Activated CD8-positive, alpha-beta memory T cell treated with anti-CD3 and anti-CD28 coated beads, Interleukin-2, amount 50 U/mL, for 48 hours (primary cell): ENCODE results near the gene KRTAP10-1.

ENCODE experiments used
- DNase-seq: peaks from one replicate; pipeline ENCODE4 v3.0.0-alpha.2; 2020

The KRTAP10-1 gene

GRCh38 chr21:44527156-44527982, 12.6 kb downstream of the KRTAP10-1 start:
- no peak for DNase-seq

DNA sequence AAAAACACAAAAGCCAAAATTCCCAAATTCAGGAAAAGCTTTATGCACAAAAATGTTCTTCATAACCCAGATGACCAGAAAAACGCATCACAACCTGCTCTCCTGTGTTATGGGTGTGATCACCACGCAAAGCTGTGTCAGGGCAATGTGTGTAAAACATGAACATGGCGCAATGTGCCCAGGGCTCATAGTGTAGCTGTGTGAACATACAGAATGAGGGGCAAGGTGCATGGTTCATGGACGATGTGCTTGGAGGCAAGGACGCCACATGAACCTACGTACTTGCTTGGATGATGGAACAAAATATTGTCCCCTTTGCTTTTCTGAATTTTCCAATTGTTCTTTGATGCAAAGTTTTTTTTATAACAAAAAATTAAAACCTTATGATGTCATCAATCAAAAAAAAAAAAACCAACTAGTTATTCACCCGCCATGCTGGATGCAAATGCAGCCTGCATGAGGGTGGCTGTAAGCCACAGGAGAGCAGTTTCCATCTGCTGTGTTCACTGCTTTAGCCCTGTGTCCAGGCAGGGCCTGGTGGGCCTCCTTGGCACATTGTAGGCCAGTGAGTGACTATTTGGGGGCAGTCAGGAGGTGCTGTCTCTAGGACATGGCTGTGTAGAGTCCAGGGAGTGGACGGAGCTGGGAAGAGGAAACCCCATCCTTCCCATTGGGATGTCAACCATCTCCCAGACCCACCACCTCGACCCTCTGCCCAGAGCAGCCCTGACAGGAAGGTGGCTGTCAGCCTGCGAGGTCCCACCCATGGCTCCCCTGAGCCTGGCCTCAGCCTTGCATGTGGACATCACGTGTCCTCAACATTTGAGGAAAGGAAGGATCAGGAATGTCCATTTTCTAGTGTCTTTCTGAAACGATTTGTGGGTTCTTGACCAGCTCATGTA, 13.6 kb downstream of the KRTAP10-1 start:
- no peak for DNase-seq

DNA sequence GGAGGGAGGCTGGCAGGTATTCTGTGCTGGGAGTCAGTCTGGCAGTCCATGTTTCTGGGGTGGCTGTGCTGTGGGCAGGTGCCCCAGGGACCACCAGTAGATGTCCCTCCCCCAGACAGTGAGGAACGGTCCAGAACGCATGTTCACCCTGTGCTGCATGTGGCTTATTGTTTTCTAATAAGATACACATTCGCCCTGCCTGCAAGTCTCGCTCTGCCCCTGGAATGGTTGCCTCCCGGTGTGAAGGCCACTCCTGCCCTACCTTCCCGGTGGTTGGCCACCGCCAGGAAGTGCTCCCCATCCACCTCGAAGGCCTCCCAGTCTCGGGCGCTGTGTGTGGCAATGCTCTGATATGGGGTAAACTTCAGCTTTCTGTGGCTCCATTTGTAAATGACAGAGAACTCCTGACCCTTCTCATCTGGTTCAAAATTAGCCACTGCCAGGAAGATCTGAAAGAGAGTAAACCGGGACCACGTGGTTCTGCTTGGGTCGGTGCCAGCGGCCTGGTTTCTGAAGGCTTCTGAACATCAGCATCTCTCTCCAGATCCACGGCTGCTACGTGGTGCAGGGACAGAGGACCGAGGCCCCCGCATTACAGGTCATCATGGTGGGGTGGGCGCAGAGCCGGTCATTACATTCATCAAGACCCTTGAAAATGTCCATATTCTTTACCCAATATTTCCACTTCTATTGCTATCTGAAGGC, 14.5 kb downstream of the KRTAP10-1 start:
- DNase-seq: no peak

DNA sequence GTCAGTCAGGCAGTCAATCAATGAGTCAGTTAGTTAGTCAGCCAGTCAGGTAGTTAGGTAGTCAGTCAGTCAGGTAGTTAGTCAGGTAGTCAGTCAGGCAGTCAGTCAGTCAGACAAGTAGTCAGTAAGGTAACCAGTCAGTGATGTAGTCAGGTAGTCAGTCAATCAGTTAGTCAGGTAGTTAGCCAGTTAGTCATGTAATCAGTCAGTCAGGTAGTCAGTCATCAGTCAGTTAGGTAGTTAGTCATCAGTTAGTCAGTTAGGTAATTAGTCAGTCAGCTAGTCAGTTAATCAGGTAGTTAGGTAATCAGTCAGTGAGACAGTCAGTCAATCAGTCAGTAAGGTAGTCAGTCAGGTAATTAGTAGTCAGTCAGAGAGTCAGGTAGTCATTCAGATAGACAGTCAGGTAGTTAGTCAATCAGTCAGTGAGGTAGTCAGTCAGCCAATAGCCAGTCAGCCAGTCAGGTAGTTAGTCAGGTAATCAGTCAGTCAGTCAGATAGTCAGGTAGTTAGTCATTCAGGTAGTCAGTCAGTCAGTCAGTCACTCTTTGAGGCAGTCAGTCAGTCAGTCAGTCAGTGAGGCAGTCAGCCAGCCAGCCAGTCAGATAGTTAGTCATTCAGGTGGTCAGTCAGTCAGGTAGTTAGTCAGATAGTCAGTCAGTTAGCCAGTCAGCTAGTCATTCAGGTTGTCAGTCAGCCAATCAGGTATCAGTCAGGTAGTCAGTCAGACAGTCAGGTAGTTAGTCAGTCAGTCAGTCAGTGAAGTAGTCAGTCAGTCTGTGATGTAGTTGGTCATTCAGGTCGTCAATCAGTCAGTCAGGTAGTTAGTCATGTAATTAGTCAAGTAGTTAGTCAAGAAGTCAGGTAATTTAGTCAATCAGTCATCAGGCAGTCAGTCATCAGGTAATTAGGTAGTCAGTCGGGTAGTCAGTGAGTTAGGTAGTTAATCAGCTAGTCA, 15.3 kb downstream of the KRTAP10-1 start:
- DNase-seq: no peak

DNA sequence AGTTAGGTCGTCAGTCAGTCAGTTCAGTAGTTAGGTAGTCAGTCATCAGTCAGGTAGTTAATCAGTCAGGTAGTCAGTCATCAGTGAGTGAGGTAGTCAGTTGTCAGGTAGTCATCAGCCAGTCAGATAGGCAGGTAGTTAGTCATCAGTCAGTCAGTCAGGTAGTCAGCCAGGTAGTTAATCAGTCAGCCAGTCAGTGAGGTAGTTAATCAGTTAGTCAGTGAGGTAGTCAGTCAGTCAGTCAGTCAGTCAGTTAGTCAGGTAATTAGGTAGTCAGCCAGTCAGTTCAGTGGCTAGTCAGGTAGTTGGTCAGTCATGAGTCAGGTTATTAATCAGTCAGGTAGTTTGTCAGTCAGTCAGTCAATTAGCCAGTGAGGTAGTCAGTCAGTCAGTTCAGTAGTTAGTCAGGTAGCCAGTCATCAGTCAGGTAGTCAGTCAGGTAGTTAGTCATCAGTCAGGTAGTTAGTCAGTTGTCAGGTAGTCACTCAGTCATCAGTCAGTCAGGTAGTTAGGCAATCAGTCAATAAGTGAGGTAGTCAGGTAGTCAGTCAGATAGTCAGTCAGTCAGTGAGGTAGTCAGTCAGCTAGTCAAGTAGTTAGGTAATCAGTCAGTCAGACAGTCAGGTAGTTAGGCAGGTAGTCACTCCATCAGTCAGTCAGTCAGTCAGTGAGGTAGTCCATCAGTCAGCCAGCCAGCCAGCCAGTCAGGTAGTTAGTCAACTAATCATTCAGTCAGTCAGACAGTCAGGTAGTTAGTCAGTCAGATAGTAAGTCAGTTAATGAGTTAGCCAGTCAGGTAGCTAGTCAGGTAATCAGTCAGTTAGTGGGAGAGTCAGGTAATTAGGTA, 16.2 kb downstream of the KRTAP10-1 start:
- no peak for DNase-seq

DNA sequence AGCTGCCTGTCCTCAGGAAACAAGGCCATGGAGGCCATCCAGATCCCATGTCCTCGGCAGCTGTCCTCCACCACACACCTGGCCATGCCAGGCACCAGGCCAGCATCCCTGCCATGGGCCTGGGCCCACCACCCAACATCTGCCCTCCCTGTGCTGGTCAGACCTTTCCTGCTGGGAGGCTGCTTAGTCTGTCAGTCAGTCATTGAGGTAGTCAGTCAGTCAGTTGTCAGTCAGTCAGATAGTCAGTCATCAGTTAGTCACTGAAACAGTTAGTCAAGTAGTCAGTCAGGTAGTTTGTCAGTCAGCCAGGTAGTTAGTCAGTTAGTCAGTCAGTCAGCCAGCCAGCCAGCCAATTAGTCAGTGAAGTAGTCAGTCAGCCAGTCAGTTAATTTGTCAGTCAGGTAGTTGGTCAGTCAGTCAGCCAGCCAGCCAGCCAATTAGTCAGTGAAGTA, 17.2 kb downstream of the KRTAP10-1 start:
- DNase-seq: no peak

DNA sequence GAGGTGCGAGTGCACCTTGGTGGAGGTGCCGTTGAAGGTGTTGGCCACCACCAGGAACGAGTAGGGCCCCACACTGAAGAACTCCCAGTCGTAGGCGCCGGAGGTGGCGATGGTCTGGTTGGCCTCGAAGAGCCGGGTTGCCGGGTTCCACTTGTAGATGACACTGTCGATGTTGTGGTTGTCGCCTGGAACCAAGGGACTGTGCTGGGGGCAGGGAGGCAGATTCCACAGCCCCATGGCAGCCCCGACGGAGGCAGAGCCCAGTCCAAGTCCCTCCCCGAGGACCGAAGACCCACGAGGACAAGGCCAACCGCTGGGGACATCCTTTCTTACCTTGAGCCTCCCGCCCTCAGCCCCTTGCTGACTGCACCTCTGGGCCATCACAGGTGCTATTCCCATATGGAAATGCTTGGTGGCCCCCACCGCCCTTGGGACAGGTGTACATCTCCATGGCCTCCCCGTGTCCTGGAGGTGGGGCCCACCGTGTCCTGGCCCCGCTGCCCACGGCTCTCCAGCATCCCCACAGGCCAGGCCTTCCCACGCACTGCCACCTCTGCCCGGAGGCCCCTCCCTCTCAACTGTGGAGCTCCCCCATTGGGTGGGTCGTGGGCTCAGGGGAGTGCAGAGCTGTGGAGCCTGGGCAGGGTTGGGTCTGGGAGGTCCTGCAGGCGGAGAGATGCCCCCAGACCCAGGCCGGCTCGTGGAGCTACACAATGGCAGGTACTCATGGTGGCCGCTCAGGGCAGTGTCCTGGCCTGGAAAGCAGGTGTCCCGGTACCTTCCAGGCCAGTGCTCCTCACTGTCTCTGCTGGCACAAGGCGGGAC, 17.9 kb downstream of the KRTAP10-1 start:
- DNase-seq: no peak

- no peak for DNase-seq
These were observed 18.6 kb downstream of the KRTAP10-1 start for GRCh38 chr21:44521301-44521927.

DNA sequence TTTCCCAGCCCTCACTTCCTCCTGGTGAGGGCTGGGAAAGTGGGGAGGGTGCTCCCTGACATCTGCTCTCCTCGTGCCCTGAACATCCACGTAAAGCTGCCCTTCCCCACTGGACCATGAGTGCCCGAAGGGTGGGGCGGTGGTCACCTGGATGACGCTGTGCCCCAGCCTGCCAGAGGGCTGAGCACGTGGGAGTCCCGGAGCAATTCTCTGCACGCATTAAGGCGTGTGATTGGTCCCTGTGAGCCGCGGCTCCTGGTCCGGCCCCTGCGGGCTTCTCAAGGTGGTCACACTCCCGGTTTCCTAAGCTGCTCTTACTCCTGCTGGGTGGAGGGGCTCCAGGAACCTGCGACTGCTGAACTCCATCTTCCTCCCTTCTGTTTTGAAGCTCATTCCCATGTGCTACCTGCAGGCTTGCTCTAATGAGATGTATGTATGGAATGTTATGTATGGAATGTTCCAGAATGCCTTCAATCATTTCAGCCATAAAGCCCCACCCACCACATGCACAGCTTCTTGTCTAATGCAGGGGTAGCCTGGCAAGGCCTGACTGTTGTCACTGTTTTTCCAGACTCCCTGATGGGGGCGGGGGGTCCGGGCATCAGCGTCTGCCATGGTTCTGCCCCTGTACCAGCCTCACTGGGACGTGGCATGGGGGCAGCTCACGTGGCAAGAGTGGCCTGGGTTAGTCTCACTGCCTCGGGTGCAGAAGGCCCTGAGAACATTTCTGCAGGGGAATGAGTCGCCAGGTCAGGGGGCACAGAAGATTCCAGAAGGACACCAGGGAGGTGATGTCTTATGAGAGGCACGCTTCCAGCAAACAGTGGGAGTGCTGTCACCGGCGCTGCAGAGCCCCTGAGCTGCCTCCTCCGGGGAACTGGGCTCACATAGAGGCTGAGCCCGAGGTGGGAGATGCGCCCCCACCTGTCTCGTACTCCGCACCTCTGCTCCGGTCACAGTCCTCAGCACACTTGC, 19.4 kb downstream of the KRTAP10-1 start:
- no peak for DNase-seq

DNA sequence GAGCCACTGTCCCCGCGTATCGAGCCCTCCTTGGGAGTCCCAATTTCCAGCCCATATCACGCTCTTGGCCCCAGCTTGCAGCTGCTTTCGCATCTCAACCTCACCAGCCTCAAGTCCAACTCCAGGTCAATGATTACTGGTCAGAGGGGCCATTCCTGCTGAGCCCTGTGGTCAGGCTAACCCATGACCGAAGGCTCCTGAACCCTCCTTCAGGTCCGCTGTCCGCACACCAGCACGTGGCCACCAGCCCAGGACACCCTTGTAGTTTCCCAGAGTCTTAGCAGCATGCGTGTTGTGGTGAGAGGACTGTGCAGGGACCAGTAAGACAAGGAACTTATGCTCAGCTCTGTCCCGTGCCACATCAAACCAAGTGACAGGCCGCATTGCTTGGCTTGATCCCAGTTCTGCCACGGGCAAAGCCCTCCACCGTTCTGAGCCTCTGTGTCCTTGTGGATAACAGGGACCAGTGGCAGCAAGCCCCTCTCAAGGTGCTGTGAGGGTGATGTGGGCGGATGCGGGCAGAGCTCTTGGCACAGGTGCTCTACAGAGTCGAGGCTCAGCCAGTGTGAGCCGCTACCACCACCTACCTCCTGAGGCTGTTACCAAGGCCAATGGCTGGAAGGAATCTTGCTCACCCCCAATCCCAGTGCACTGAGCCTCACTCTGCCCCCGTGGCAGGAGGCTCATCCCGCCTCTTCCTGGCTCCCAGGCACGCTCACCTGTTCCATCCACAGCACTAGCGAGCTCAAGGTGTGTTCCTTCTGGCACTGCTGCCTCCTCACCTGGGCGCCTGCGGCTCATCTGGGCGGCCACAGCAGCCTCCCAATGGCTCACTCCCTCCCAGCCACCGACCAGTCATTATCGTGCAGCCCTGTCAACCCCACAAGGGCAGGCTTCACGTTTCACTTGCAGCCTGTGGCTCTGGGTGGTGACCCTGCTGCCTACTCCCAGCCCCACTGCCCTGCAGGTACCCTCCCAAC, 20.4 kb downstream of the KRTAP10-1 start:
- no peak for DNase-seq

- no peak for DNase-seq
These were observed 21.3 kb downstream of the KRTAP10-1 start for GRCh38 chr21:44518686-44519085.

- DNase-seq: no peak
These were observed 22.7 kb downstream of the KRTAP10-1 start for GRCh38 chr21:44517175-44517899.

- DNase-seq: no peak
These were observed 23.2 kb downstream of the KRTAP10-1 start for GRCh38 chr21:44516828-44517174.

GRCh38 chr21:44516342-44516741, 23.7 kb downstream of the KRTAP10-1 start:
- DNase-seq: no peak

DNA sequence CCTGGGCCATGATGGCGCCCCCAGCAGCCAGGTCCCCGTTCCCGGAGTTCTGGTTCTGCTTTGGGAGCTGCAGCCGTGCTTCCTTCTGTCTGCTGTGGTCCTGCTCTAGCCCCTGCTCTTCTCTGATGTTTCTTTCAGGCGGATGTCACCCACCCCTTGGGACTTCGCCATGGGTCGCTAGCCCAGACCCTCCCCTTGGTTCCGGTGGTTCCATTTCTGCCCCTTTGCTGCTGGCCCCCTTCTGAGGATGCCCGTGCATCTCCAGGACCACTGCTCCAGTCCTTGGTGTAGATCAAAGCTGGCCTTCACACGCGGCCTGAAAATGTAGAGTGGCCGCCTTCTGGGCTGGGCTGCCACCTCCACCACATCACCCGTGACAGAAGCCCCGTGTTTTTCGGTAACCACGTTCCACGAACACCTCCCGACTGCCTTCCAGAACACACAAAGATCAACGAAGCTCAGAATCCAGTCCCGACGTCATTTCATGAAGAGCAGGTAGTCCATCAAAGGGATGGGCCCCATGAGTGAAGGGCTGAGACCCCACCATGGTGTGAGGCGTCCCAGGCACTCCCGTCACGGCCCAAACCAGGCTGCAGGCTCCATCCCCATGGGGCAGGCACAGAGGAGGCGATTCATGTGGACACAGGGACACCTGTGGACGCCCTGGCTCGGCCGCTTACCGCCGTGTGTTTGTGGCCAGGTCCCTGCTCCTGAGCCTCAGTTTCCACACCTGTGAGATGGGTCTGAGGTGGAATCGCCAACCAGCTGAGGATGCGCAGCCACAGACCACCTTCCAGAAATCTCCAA, 24.4 kb downstream of the KRTAP10-1 start:
- no peak for DNase-seq
